Measurements from ENCODE around the gene TXNDC8. TPM values are rescaled to one million over a fixed set of nuclear protein-coding genes. Genes with fewer than 3 reads are reported as not detected.

TXNDC8 gene
- total and polyA plus RNA-seq, 12 donors = not detected

DNA sequence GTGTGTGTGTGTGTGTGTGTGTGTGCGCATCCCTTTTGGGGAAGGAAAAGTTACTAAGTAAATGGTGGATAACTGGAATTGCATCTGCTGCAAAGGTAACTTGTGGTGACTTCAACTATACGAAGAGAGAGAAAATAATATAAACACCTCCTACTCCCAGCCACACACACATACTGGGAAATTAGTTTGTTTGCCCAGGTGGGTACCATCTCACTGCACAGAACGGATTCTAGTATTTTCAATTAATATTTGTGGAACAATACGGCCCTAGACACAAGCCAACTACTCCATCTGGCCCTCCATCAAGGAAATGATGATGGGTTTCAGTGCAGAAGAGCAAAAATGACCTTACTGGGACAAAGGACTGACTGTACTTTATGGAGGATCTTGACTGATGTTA, 49.2 kb downstream of the TXNDC8 start:
- no peaks in the 10 kb centered on the region for H3K36me3 ChIP-seq
- DNase-seq (no peak), ATAC-seq (no peak)
- no peaks in the 10 kb centered on the region for H3K9me3 ChIP-seq
- no peak for TF ChIP-seq CTCF (IDR thresholded peaks at IDR 0.05)
- no peak overlapping the region for H3K4me3 ChIP-seq
- peaks cover 0 to 11% (median 0%) of the 10 kb centered on the region in 7 donors for H3K27me3 ChIP-seq
- H3K27ac ChIP-seq = no peak overlapping the region
- intact Hi-C loops (cut with DNase I) = no loop called here
- H3K4me1 ChIP-seq = no peaks in the 10 kb centered on the region
- WGBS, 2 donors = 86 to 87% methylated on average over 4 of the region's 4 CpGs

DNA sequence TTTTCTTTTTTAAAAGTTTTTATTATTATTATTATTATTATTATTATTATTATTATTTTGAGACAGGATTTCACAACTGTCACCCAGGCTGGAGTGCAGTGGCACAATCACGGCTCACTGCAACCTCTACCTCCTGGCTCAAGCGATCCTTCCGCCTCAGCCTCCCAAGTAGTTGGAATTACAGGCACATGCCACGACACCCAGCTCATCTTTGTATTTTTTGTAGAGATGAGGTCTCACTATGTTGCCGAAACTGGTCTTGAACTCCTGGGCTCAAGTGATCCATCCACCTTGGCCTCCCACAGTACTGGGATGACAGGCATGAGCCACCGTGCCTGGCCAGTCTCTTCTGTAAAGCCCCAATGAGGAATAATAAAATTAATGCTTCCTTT, 50.4 kb downstream of the TXNDC8 start:
- Histone ChIP-seq H3K4me1 (peaks cover 0 to under 1% (median 0%) of the 10 kb centered on the region in 9 donors), H3K4me3 (no peak overlapping the region), H3K36me3 (no peaks in the 10 kb centered on the region), H3K27me3 (peaks cover 0 to 6% (median 0%) of the 10 kb centered on the region in 7 donors), H3K27ac (no peak overlapping the region), H3K9me3 (no peaks in the 10 kb centered on the region)
- 92% methylated on average over 6 of the region's 6 CpGs for WGBS, 2 donors
- TF ChIP-seq CTCF (IDR thresholded peaks at IDR 0.05) = no peak
- intact Hi-C loops (cut with DNase I) = no loop called here
- ATAC-seq (no peak), DNase-seq (no peak)

- DNase-seq = no peak
- WGBS, 2 donors = 91 to 94% methylated on average over 6 of the region's 6 CpGs
- Histone ChIP-seq H3K36me3 (no peaks in the 10 kb centered on the region), H3K9me3 (no peaks in the 10 kb centered on the region), H3K27ac (no peak overlapping the region), H3K27me3 (peaks cover 0 to 6% (median 0%) of the 10 kb centered on the region in 7 donors), H3K4me1 (peaks cover 0 to 8% (median 0%) of the 10 kb centered on the region in 9 donors), H3K4me3 (no peak overlapping the region)
- intact Hi-C loops (cut with DNase I) = loop anchor here in 1 of 10 donors (5.0 kb wide), 1 partner anchor 843 kb away; no protein-coding TSS in a partner anchor
- no peak for ATAC-seq
- no peak for TF ChIP-seq CTCF (IDR thresholded peaks at IDR 0.05)
Measured at GRCh38 chr9:110284211-110284844, 53.3 kb downstream of the TXNDC8 start.

- TF ChIP-seq CTCF (IDR thresholded peaks at IDR 0.05) = no peak
- DNase-seq = no peak
- H3K4me3 ChIP-seq = no peak overlapping the region
- intact Hi-C loops (cut with DNase I) = loop anchor here in 1 of 10 donors (5.0 kb wide), 1 partner anchor 844 kb away; no protein-coding TSS in a partner anchor
- ATAC-seq = no peak
- no peak overlapping the region for H3K27ac ChIP-seq
- peaks cover 0 to 6% (median 0%) of the 10 kb centered on the region in 7 donors for H3K27me3 ChIP-seq
- H3K36me3 ChIP-seq = no peaks in the 10 kb centered on the region
- no peaks in the 10 kb centered on the region for H3K9me3 ChIP-seq
- 67 to 85% methylated on average over 1 of the region's 1 CpG for WGBS, 2 donors
- H3K4me1 ChIP-seq = peaks cover 0 to 8% (median 0%) of the 10 kb centered on the region in 9 donors
Measured at GRCh38 chr9:110283751-110284150, 53.9 kb downstream of the TXNDC8 start.
